Midbrain (tissue), 1 donor: ENCODE measurements around the gene RAB3C.
A peak's percentile ranks its signal among the peaks of the same experiment; 100 is the strongest.

Experiments
- DNase-seq: peaks from one replicate; lab custom pipeline; 2025; lab: John Stamatoyannopoulos, UW

RAB3C gene

DNA sequence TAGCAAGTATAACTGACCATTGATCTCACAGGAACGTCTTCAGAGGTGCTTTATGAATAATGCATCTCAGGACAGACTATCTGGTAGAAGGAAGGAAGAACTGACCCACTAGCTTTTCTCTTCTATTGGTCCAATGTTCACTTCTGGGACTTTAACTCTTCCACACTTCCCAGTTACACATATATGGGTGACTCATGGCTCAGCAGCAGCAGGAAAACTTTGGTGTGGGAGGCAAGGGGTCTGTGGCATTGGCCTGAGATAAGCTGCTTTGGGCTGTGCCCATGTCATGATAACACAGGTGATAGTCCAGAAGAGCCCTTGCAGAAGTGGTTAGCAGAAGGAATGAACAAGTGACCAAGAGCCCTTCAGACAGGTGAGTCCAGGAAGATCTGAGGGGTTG, 148.8 kb downstream of the RAB3C start:
- DNase-seq, result no peak

GRCh38 chr5:58735637-58736036, 152.8 kb downstream of the RAB3C start:
- no peak for DNase-seq

- no peak for DNase-seq
Observed at GRCh38 chr5:58736214-58736613, 153.3 kb downstream of the RAB3C start.

- DNase-seq, result no peak
Observed at GRCh38 chr5:58737671-58738070, 154.8 kb downstream of the RAB3C start.

GRCh38 chr5:58738336-58738735, 155.5 kb downstream of the RAB3C start:
- DNase-seq, result no peak

- DNase-seq, result no peak
Observed at GRCh38 chr5:58739051-58739450, 156.2 kb downstream of the RAB3C start.

DNA sequence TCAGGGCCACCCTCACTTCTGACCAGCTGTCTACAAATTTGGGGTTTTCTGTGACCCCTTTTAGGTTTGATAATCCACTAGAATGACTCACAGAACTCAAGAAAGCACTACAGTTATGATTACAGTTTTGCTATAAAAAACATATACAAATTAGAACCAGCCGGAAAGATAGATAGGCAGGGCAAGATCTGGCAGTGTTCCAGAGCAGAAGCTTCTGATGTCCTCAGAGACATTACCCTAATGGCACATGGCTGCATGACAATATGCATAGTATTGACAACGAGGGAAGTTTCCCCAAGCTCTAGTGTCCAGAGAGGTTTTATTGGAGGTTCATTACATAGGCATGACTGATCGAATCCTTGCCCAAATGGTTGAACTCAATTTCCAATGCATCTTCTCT, 158.1 kb downstream of the RAB3C start:
- no peak for DNase-seq

GRCh38 chr5:58745350-58745749, 162.5 kb downstream of the RAB3C start:
- DNase-seq, result no peak

- DNase-seq, result no peak
Observed at GRCh38 chr5:58746321-58746720, 163.4 kb downstream of the RAB3C start.

DNA sequence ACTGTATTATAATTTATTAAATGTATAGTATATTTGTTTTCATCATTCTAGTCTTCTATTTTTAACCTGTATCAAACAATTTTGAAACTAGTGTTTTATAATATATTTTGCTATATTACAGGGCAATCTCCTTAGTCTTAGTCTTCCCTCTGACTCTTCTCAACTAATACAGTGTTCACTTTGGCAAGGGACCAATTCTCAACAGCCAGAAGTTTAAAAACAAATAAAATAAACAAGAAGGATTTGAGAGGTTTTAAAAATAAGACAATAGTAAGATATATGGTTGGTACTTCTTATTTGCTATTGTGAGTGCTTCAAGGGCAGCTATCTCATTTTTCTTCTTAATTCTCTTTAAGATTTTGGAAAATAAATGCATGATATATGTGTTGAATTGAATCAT, 167.2 kb downstream of the RAB3C start:
- DNase-seq, result no peak

GRCh38 chr5:58751222-58751837, 168.5 kb downstream of the RAB3C start:
- no peak for DNase-seq

DNA sequence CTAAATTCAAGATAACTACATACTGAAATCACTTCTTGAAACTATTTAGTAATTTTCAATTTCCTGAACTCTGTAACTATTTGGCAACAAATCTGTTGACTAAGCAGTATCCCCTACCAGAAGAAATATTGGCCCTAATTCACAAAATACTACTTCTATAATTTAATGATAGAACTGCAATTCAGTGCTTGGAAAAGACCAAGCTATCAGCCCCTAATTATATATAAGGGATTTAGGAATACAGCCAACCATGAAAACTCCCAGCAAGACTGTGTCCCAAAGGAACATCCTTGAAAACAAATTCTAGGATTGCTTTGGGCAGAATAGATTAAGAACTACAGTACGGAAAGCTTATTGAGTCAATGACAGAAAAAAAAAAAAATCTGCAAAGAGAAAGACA, 169.2 kb downstream of the RAB3C start:
- DNase-seq, result no peak

GRCh38 chr5:58753446-58753845, 170.6 kb downstream of the RAB3C start:
- no peak for DNase-seq

GRCh38 chr5:58754250-58754649, 171.4 kb downstream of the RAB3C start:
- no peak for DNase-seq

GRCh38 chr5:58755397-58755796, 172.5 kb downstream of the RAB3C start:
- DNase-seq, result no peak

DNA sequence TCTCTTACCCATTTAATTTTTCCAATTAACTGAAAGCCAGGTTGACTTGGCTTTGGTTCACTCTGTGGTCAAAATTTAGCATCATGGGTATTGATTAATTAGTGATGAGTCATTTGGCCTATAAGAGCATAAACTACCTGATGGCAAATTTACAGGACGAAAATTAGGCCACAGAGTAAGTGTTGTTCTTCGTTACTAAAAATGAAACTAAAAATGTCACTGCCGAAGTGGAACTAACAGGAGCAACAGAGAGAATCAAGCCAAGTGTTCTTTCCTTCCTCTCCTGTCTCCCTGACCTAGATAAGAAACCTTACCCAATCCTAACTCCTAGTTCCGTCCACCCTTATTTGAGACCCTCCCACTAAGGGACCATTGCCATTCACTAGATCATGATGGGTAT, 176.9 kb downstream of the RAB3C start:
- peak; percentile 12 for DNase-seq

DNA sequence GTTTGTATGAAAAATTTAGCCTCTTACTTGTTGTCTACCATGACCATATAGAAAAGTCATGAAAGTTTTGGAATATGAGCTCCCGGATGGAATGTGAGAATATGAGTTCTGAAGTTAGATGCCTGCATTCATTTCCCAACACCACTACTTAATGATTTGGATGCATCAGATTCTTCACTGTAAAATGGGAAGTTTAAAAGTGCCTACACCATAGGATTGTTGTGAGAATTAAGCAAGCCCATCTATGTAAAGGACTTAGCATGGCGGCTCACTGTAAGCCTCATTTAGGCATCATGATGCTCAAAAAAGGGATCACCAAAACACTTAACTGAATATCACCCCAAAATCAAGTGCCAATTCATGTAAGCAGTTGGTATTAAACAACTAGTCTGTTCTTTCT, 177.3 kb downstream of the RAB3C start:
- no peak for DNase-seq

DNA sequence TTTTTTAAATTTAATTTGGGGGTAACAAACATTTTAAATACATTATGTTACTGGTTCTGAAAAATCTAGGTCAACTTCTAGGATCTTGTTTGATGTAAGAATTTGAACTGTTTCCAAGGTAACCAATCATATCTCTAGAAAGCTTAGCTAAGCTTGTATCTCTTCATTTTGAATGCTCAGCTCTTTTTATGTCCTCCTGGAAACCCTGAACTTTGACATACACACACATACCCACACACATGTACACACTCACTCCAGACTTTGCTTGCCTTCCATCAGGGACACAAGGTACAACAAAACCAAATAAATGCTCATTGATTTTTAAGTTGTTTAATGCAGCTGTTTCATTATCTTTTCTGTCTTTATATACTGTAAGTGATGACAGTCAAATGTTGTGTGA, 178.5 kb downstream of the RAB3C start:
- no peak for DNase-seq

DNA sequence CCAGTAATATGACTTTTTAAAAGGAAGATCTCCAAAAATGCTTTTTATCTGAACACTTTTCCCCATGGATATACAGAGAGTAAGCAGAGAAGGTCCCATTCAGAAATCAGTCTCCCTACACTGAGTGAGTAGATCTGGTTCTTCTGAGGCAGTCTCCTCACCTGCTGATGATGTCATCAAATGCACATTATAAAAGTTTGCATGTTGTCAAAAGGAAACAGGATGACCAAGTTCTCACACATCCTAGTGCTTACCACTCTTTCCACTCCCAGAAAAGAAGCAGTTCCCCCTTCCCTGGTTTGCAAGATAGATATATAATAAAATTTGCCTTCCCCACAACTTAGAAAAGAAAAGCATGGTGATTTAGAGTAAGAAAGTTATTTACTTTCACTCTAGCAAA, 180.5 kb downstream of the RAB3C start:
- DNase-seq, result no peak

DNA sequence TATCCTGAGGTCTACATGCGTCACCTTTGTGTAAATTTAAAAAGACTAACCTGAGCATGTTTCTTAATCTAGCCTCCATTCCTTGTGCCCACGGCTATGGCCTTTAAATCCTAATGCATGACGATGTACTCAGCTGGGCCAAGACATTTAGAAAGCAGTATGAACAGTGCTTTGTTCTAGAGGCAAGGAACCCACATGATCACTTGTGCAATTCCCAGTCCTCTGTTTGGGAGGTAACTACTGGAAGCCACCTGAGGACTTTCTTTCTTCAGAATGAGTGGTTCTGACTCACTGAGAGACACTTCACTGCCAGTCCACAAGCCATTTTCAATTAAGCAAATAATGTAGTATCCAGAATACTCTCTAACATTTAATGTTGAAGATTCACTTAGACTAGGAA, 181.3 kb downstream of the RAB3C start:
- DNase-seq, result no peak

DNA sequence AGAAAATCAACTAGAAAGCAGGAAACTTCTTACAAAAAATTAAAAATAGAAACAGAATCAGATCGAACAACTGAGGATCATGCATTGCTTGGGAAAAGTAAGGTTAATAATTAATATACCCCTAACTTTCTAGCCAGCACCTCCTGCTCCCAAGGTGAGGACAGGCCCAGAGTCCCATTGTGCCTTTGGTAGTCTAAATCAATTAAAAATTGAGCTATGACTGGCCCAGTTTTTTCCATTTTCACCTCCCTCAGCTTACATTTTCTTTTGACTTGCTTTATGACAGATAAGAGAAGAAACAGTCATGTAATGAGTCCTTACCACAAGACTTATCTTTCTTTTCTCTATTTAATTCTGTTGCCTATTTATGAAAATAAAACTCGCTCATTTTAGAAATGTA, 182.2 kb downstream of the RAB3C start:
- no peak for DNase-seq

GRCh38 chr5:58767104-58767503, 184.2 kb downstream of the RAB3C start:
- no peak for DNase-seq

- no peak for DNase-seq
Observed at GRCh38 chr5:58770136-58770535, 187.3 kb downstream of the RAB3C start.

DNA sequence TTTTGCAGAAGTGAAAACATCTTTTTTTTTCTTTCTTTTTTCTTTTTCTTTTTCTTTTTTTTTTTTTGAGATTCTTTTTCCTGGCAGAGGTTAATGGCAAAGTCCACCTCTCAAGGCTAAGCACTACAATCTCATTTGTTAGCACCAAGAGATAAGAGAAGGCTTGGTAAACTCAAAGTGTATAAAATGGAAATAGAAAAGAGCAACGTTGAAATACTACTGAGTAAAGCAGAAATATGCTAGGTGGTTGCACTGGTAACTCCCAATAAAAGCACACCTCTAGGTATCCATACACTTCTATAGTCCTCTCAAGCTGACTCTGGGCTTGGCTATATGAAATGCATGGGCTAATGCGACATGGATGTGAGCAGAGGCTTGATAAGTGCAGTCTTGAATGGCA, 188.9 kb downstream of the RAB3C start:
- no peak for DNase-seq
